CD4-positive, alpha-beta T cell treated with Interleukin-17A for 1 hour (primary cell): ENCODE results near the gene ADCY4.
A peak's percentile ranks its signal among the peaks of the same experiment; 100 is the strongest.

Source experiments
- DNase-seq: peaks from one replicate; pipeline ENCODE4 v3.0.0-alpha.2; 2020

The ADCY4 gene

DNA sequence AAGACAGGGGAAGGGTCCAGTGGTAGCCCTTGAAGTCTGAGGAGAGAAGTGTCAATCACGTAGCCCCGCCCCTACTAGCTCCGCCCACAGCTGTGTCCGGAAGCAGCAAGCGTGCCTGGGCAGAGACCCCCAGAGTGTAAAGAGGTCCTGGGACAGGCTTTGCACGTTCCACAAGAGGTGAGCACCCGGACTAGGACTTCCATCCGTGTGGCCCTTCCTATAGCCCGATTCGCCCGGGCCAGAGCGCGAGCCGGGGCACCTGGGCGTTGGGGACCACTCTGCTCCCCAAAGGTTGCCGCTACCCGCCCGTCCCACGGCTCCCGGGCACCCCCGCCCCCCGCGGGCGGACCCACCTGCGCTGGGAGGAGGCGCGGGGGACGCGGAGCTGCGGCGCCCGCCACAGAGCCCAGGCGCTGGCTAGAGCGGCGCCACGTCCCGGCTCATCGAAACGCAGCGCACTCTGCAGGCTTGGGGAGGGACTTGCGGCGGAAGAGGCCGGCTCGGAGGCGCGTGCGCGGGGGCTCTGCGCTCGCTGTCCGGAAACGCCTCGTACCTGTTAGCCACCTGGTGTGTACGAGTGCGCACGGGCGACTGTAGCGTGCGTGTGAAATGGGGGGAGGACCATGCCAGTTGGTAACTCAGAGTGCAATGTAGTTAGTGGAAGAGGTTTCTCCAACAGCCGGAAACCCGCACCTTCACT, 63.6 kb downstream of the ADCY4 start, which contains the start of gene RABGGTA:
RABGGTA (minus strand) TSS at position 464 of the 700 bp plus-strand sequence. CDS start 482 bp downstream, outside the sequence.
- peak; percentile 96 for DNase-seq

DNA sequence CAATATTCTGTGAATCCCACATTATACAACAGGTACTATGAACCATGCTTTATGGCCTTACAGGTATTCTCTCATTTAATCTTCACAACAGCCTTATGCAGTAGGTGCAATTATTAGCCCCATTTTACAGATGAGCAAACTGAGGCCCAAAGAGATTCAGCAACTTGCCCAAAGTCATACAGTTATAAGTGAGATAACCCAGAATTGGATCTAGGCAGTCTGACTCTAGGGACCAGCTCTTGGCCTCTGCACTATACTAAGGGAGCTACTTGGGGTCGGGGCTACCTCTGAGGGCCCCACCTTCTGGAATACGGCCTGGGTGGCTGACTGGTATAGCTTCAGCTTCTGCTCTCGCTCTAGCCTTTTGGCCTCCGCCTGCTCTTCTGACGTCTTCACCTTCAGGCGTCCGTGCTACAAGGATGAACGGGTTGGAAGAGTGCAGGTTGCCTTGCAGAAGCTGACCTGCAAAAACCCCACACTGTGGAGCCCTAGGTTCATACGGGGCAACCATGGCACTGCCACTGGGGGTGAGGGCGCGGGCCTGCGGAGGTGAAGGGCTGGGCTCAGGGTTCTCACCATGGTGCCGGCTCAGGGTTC, 64.2 kb downstream of the ADCY4 start:
- DNase-seq: no peak

DNA sequence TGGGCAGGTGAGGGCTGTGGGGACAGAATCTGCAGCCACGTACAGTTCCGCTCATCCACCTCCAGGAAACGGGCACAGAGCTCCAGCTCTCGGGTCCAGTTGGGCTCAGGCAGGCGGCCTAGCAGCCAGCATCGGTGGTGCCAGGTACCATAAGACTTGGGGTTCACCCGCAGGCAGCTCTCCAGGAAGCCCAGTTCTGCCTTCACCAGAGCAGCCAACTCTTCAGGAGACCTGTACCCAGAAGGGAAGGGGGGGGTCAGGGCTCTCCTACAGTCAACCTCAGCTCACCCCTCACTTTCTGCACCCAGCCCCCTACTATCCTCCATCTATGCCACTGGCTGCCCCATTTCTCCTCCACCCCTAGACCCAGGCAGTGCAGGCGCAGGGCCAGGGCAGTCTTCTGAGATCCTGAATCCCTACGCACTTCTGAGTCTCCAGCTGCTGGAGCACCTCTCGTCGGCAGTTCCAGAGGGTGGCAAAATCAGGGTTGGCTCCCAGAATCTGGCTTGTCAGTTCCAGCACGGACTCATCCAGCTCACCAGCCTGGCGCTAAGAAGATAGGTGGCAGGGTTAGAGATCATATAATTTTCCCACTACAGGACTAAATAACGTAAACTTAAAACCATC, 64.8 kb downstream of the ADCY4 start:
- no peak for DNase-seq

- no peak for DNase-seq
These were observed 65.5 kb downstream of the ADCY4 start for GRCh38 chr14:24269368-24269767.
